Ascending aorta (tissue), 2 donors: ENCODE data around the gene BAZ2B. TPM values are rescaled to one million over a fixed set of nuclear protein-coding genes. Genes with fewer than 3 reads are reported as not detected.
"Not testable (repeated sequence)": the region's sequence is repeated elsewhere in the genome, so short reads cannot be mapped to it uniquely, and the experiment has no call there.

Experiments
- DNase-seq, 2 donors: peaks; one replicate each; pipeline ENCODE4 v3.0.0-alpha.2; 2019; ENCODE audit warnings: low spot score in 2 of 2
- H3K27ac ChIP-seq, 2 donors: fragments of 200-600 bp; sonication (generic); one replicate each; pipeline ENCODE4 v1.5.1; 2016 to 2017; ENCODE audit warnings: mild to moderate bottlenecking in 1 of 2
- H3K27me3 ChIP-seq: fragments of 200-600 bp; sonication (generic); one replicate; pipeline ENCODE4 v1.5.1; 2017
- H3K36me3 ChIP-seq, 2 donors: fragments of 200-600 bp; sonication (generic); one replicate each; pipeline ENCODE4 v1.5.1; 2016
- H3K4me1 ChIP-seq, 2 donors: fragments of 200-600 bp; sonication (generic); one replicate each; pipeline ENCODE4 v1.5.1; 2016 to 2017; ENCODE audit warnings: mild to moderate bottlenecking in 1 of 2
- H3K4me3 ChIP-seq, 2 donors: fragments of 200-600 bp; sonication (generic); one replicate each; pipeline ENCODE4 v1.5.1; 2016 to 2017; ENCODE audit warnings: mild to moderate bottlenecking in 1 of 2
- H3K9me3 ChIP-seq, 2 donors: fragments of 200-600 bp; sonication (generic); one replicate each; pipeline ENCODE4 v1.5.1; 2016
- CTCF ChIP-seq, 3 experiments: fragments of 200-600 bp in 2 of 3; fragments of 450-650 bp in 1 of 3; sonication (generic) in 2 of 3; IDR thresholded peaks; one replicate each; pipeline ENCODE4 v1.5.1; 2016 to 2019; ENCODE audit warnings: antibody characterized with exemption in 3 of 3, mild to moderate bottlenecking in 1 of 3, moderate library complexity in 1 of 3
- intact Hi-C: fragments of 100-400 bp; cut with DNase I; formaldehyde crosslinking; loops from one replicate; pipeline ENCODE4 v1.15.1; 2023
- total RNA-seq: library from RNA; depleted of rRNA; stranded (reverse); fragments of >200 nt; gene quantifications from one replicate; pipeline ENCODE4 v1.1.0, GENCODE V29; 2016

Gene BAZ2B
- total RNA-seq, 1 donor from 2014 or later = 30.8 TPM

GRCh38 chr2:159538801-159539200 lies 77.5 kb downstream of the BAZ2B start:
- H3K4me1 ChIP-seq = no peaks in the 10 kb centered on the region
- no peak overlapping the region for H3K4me3 ChIP-seq
- peaks cover 3 to 22% of the 10 kb centered on the region in 2 donors for H3K36me3 ChIP-seq
- intact Hi-C loops = no loop called here
- peaks cover 16 to 18% of the 10 kb centered on the region in 2 donors for H3K9me3 ChIP-seq
- no peak for DNase-seq
- TF ChIP-seq CTCF (IDR thresholded peaks at IDR 0.05) = no peak
- no peaks in the 10 kb centered on the region for H3K27me3 ChIP-seq
- H3K27ac ChIP-seq = no peak overlapping the region

- DNase-seq, H3K4me3 ChIP-seq, H3K27me3 ChIP-seq, H3K9me3 ChIP-seq, H3K27ac ChIP-seq, H3K36me3 ChIP-seq, intact Hi-C loops, H3K4me1 ChIP-seq: not testable (repeated sequence)
Measured at GRCh38 chr2:159535261-159535660, 81.1 kb downstream of the BAZ2B start.

GRCh38 chr2:159531475-159531874 lies 84.9 kb downstream of the BAZ2B start:
- Histone ChIP-seq H3K27ac (no peak overlapping the region), H3K4me3 (no peak overlapping the region), H3K4me1 (no peaks in the 10 kb centered on the region), H3K36me3 (no peaks in the 10 kb centered on the region), H3K27me3 (no peaks in the 10 kb centered on the region), H3K9me3 (no peaks in the 10 kb centered on the region)
- DNase-seq = no peak
- no peak for TF ChIP-seq CTCF (IDR thresholded peaks at IDR 0.05)
- intact Hi-C loops = no loop called here

- no peak for TF ChIP-seq CTCF (IDR thresholded peaks at IDR 0.05)
- H3K4me3 ChIP-seq = no peak overlapping the region
- no peak overlapping the region for H3K27ac ChIP-seq
- no peak for DNase-seq
- no peaks in the 10 kb centered on the region for H3K27me3 ChIP-seq
- no peaks in the 10 kb centered on the region for H3K36me3 ChIP-seq
- intact Hi-C loops = no loop called here
- no peaks in the 10 kb centered on the region for H3K4me1 ChIP-seq
- no peaks in the 10 kb centered on the region for H3K9me3 ChIP-seq
Measured at GRCh38 chr2:159526433-159526832, 89.9 kb downstream of the BAZ2B start.

GRCh38 chr2:159525012-159525411 lies 91.3 kb downstream of the BAZ2B start:
- TF ChIP-seq CTCF (IDR thresholded peaks at IDR 0.05) = no peak
- Histone ChIP-seq H3K27ac (no peak overlapping the region), H3K4me1 (no peaks in the 10 kb centered on the region), H3K9me3 (no peaks in the 10 kb centered on the region), H3K36me3 (no peaks in the 10 kb centered on the region), H3K4me3 (no peak overlapping the region), H3K27me3 (no peaks in the 10 kb centered on the region)
- intact Hi-C loops = no loop called here
- DNase-seq = no peak

- intact Hi-C loops = no loop called here
- DNase-seq = no peak
- no peak overlapping the region for H3K4me3 ChIP-seq
- no peak for TF ChIP-seq CTCF (IDR thresholded peaks at IDR 0.05)
- no peaks in the 10 kb centered on the region for H3K27me3 ChIP-seq
- no peaks in the 10 kb centered on the region for H3K36me3 ChIP-seq
- H3K9me3 ChIP-seq = no peaks in the 10 kb centered on the region
- H3K4me1 ChIP-seq = peaks cover 0 to 6% of the 10 kb centered on the region in 2 donors
- H3K27ac ChIP-seq = no peak overlapping the region
Measured at GRCh38 chr2:159521272-159521671, 95.1 kb downstream of the BAZ2B start.
